ENCODE results near the gene FIP1L1. TPM values are rescaled to one million over a fixed set of nuclear protein-coding genes. Genes with fewer than 3 reads are reported as not detected.

Gene FIP1L1
- total and polyA plus RNA-seq, 2 donors (not counting 1 experiment from before 2014, with no cell fraction given) = 19.0 to 79.3 TPM

DNA sequence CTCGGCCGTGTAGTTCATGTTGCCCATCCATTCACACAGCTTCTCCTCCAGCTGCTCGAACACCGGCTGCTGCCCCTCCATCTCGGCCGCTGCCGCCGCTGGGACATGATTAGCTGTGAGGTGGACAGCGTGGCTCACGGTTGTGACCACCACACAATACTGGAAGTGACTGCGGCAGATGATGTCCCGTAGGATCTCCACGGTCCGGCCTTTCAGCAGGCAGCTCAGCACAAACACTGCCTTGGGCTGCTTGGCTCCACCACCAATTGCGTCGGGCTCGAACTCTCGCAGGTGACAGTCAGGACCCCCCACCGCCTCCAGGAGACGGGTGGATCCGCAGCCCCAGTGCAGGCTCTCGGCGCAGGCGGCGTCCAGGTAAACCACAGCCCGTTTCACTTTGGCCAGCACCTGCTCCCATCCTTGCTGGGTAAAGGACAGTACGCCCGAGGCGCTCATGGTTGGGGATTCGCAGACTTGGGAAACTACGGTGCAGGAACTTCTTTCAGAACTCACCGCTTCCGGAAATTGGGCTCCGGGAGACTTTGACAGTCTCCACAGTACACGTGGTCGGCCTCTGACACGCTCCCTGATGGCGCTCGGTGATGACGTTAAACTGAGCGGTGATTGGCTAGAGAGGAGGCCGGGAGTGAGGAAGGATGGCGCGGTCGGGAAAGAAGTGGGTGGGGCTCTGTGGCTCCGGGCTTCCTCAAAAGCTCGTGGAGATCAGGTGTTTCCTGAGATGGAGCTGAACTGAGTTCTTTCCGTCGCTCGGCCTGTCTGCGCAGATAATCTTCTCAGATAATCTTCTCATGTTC, 11.7 kb upstream of the FIP1L1 start, which contains the start of gene SCFD2:
Gene SCFD2, minus strand, starts transcription at position 576 of the 815 bp plus-strand sequence.
- peak; percentile 98 for ATAC-seq (ENCODE audit: low read depth)
- TF ChIP-seq EZH2 (IDR thresholded peaks at IDR 0.05; ENCODE audit: borderline replicate concordance, insufficient read depth, low read depth, low read length, poor library complexity, severe bottlenecking) = no peak
- CTCF ChIA-PET = interaction anchor here (0.5 to 1.3 kb wide), 2 partner anchors 11 to 16 kb away, joined by 4 read pairs; no protein-coding TSS in a partner anchor
- under 1% methylated on average over 51 of the region's 51 CpGs for WGBS (ENCODE audit: insufficient coverage)
- H3K4me1 ChIP-seq (ENCODE audit: control insufficient read depth in 2 of 2, insufficient read depth in 2 of 2, low read length in 2 of 2) = peaks cover 16 to 21% of the 10 kb centered on the region in 2 donors
- intact Hi-C loops (cut with micrococcal nuclease) = loop anchor here (1.0 to 2.0 kb wide), 3 partner anchors 12 to 1521 kb away; partner anchors contain the start of gene FIP1L1
- peaks cover 10% of the 10 kb centered on the region for H3K79me2 ChIP-seq (ENCODE audit: control insufficient read depth, insufficient read depth, low read length)
- peak within 1 kb of the TSS; percentile 93 for H3K4me2 ChIP-seq (replicated peaks; ENCODE audit: low read depth, low read length, poor library complexity, severe bottlenecking)
- H3K36me3 ChIP-seq (replicated peaks in 1 of 2; ENCODE audit: control extremely low read depth in 1 of 2, control insufficient read depth in 1 of 2, extremely low read depth in 1 of 2, insufficient read depth in 2 of 2, low read length in 1 of 2) = no peaks in the 10 kb centered on the region
- H2AFZ ChIP-seq (ENCODE audit: insufficient read depth, low read depth, low read length, poor library complexity, severe bottlenecking) = peak within 1 kb of the TSS; percentile 94
- H3K9me3 Mint-ChIP-seq (ENCODE audit: insufficient read depth) = no peaks in the 10 kb centered on the region
- H3K27ac ChIP-seq (ENCODE audit: low read length in 2 of 2) = peak within 1 kb of the TSS; percentile 64 to 92
- peaks cover 45% of the 10 kb centered on the region for H3K4me1 Mint-ChIP-seq
- no peaks in the 10 kb centered on the region for H4K20me1 ChIP-seq (ENCODE audit: control insufficient read depth, insufficient read depth, low read length, poor library complexity, severe bottlenecking)
- DNase-seq = peak; percentile 97
- H3K4me3 Mint-ChIP-seq = peak within 1 kb of the TSS; percentile 96
- peaks cover 22% of the 10 kb centered on the region for H3K27me3 Mint-ChIP-seq
- peaks cover 0 to 4% (median 1%) of the 10 kb centered on the region in 4 experiments for H3K27me3 ChIP-seq (replicated peaks in 1 of 4; ENCODE audit: control extremely low read depth in 1 of 4, control insufficient read depth in 3 of 4, insufficient read depth in 4 of 4, low read length in 3 of 4)
- H3K9ac ChIP-seq (ENCODE audit: low read length) = peak within 1 kb of the TSS; percentile 90
- no peaks in the 10 kb centered on the region for H3K9me3 ChIP-seq (ENCODE audit: control extremely low read depth in 1 of 3, control insufficient read depth in 2 of 3, insufficient read depth in 1 of 3, low read length in 2 of 3)
- peak within 1 kb of the TSS; percentile 82 to 97 (median 91) for H3K4me3 ChIP-seq (ENCODE audit: control extremely low read depth in 1 of 5, extremely low read depth in 1 of 5, insufficient read depth in 1 of 5, low read depth in 2 of 5, low read length in 4 of 5)
- POLR2A ChIA-PET = no interaction called here
- H3K27ac Mint-ChIP-seq = peak within 1 kb of the TSS; percentile 95

DNA sequence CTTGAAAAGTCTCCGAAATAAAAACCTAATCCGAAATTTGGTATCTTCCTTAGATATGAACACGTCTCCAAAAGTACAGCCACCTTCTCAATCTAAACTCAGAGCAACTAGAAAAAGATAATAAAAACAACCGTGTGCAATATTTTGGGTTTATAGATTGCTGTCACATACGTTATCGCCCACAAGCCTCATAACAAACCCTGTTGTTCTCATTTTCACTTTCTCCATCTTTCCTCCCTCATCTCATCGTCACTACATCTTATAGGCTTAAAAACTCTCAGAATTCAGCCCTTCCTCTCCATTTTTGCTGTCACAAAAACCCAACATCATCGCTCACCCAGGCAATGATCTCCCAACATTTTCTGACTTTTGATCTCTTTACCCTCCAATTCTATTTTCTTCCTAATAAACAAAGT, 11.1 kb upstream of the FIP1L1 start:
- Histone ChIP-seq H4K20me1 (ENCODE audit: control insufficient read depth, insufficient read depth, low read length, poor library complexity, severe bottlenecking) (no peaks in the 10 kb centered on the region), H3K4me3 (ENCODE audit: control extremely low read depth in 1 of 5, extremely low read depth in 1 of 5, insufficient read depth in 1 of 5, low read depth in 2 of 5, low read length in 4 of 5) (peak overlapping the region; percentile 82 to 97 (median 91)), H3K9me3 (ENCODE audit: control extremely low read depth in 1 of 3, control insufficient read depth in 2 of 3, insufficient read depth in 1 of 3, low read length in 2 of 3) (no peaks in the 10 kb centered on the region), H3K36me3 (replicated peaks in 1 of 2; ENCODE audit: control extremely low read depth in 1 of 2, control insufficient read depth in 1 of 2, extremely low read depth in 1 of 2, insufficient read depth in 2 of 2, low read length in 1 of 2) (no peaks in the 10 kb centered on the region), H3K27me3 (replicated peaks in 1 of 4; ENCODE audit: control extremely low read depth in 1 of 4, control insufficient read depth in 3 of 4, insufficient read depth in 4 of 4, low read length in 3 of 4) (peaks cover 0 to 6% (median 3%) of the 10 kb centered on the region in 4 experiments), H3K9ac (ENCODE audit: low read length) (peak overlapping the region; percentile 90), H3K79me2 (ENCODE audit: control insufficient read depth, insufficient read depth, low read length) (peaks cover 10% of the 10 kb centered on the region), H3K27ac (ENCODE audit: low read length in 2 of 2) (peak overlapping the region; percentile 64 to 92), H3K4me2 (replicated peaks; ENCODE audit: low read depth, low read length, poor library complexity, severe bottlenecking) (peak overlapping the region; percentile 93), H2AFZ (ENCODE audit: insufficient read depth, low read depth, low read length, poor library complexity, severe bottlenecking) (peak overlapping the region; percentile 94), H3K4me1 (ENCODE audit: control insufficient read depth in 2 of 2, insufficient read depth in 2 of 2, low read length in 2 of 2) (peaks cover 16 to 21% of the 10 kb centered on the region in 2 donors)
- ChIA-PET POLR2A (no interaction called here), CTCF (interaction anchor here (0.5 kb wide), 1 partner anchor 16 kb away, joined by 4 read pairs; no protein-coding TSS in a partner anchor)
- no peak for TF ChIP-seq EZH2 (IDR thresholded peaks at IDR 0.05; ENCODE audit: borderline replicate concordance, insufficient read depth, low read depth, low read length, poor library complexity, severe bottlenecking)
- TF ChIP-seq, protein P1, sequence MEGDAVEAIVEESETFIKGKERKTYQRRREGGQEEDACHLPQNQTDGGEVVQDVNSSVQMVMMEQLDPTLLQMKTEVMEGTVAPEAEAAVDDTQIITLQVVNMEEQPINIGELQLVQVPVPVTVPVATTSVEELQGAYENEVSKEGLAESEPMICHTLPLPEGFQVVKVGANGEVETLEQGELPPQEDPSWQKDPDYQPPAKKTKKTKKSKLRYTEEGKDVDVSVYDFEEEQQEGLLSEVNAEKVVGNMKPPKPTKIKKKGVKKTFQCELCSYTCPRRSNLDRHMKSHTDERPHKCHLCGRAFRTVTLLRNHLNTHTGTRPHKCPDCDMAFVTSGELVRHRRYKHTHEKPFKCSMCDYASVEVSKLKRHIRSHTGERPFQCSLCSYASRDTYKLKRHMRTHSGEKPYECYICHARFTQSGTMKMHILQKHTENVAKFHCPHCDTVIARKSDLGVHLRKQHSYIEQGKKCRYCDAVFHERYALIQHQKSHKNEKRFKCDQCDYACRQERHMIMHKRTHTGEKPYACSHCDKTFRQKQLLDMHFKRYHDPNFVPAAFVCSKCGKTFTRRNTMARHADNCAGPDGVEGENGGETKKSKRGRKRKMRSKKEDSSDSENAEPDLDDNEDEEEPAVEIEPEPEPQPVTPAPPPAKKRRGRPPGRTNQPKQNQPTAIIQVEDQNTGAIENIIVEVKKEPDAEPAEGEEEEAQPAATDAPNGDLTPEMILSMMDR (IDR thresholded peaks at IDR 0.05) = no peak
- intact Hi-C loops (cut with micrococcal nuclease) = loop anchor here (1.0 to 2.0 kb wide), 3 partner anchors 11 to 1522 kb away; partner anchors contain the start of gene FIP1L1
- DNase-seq (no peak), ATAC-seq (ENCODE audit: low read depth) (peak; percentile 6)
- H3K4me1 Mint-ChIP-seq = peaks cover 41% of the 10 kb centered on the region
- H3K27ac Mint-ChIP-seq = peak overlapping the region; percentile 95
- WGBS (ENCODE audit: insufficient coverage) = 16% methylated on average over 6 of the region's 8 CpGs
- H3K9me3 Mint-ChIP-seq (ENCODE audit: insufficient read depth) = no peaks in the 10 kb centered on the region
- peaks cover 27% of the 10 kb centered on the region for H3K27me3 Mint-ChIP-seq
- H3K4me3 Mint-ChIP-seq = peak overlapping the region; percentile 96

Data from B cell (primary cell).